Hematopoietic multipotent progenitor cell treated with erythropoietin and hydrocortisone succinate and interleukin-3 and kit ligand, for 17 days (in vitro differentiated cells): ENCODE measurements around the gene CECR2.
"Not testable (repeated sequence)": the region's sequence is repeated elsewhere in the genome, so short reads cannot be mapped to it uniquely, and the experiment has no call there.

Source experiments
- DNase-seq: peaks from one replicate; pipeline ENCODE4 v3.0.0-alpha.2; 2015; ENCODE audit warnings: low spot score

CECR2 gene

DNA sequence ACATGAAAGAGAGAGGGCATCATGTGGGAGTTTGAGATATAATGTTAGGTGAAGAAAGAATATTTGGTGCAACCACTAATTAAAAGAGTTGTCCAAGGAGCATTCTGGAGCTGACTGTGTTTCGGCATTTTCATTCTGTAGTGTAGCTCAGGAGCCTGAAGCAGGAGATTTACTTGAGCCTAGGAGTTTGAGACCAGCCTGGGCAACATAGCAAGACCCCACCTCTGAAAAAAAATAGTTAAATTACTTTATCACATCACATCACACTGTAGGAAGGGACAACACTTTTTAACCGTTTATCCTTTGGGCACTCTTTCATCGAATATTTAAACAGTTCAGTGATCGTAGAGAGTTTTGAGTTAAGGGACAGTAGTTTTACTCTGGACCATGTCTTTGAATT lies 143.7 kb downstream of the CECR2 start:
- no peak for DNase-seq

DNA sequence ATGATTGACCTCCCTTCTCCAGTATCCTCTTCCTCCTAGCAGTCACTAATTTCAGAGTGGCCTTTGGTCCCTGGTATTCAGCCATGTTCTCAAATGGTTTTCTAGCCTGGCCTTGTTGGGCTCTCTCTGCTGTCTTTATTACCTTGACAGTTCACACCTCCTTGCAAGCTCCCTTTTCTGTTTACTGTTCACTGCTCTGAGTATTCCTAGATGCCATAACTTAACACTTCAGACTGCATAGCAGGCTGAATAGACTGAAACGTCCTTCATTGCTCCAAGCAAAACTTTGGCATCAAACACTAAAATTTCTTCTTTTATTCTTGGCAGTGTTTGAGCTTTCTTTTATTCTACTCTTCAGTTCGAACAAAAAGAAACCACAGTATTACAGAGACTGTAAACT lies 144.4 kb downstream of the CECR2 start:
- no peak for DNase-seq

DNA sequence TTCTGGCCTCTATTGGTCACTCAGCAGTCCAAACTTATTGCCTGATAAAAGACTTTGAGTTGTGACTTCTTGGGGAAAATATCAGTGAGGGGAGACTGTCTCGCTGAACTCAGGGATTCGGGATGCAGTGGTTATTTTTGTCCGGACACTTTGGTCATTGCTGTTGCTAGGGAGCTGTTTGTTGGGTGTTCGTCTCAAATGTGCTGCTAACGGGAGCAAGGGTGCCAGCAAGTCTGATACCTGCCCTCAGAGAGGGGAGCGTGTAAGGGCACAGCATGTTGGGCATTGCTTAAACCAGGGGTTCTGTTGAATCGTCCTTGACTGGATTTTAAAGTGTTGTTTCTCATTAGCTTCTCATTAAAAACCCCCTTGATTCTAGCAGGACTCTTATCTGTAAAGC lies 144.8 kb downstream of the CECR2 start:
- no peak for DNase-seq

DNA sequence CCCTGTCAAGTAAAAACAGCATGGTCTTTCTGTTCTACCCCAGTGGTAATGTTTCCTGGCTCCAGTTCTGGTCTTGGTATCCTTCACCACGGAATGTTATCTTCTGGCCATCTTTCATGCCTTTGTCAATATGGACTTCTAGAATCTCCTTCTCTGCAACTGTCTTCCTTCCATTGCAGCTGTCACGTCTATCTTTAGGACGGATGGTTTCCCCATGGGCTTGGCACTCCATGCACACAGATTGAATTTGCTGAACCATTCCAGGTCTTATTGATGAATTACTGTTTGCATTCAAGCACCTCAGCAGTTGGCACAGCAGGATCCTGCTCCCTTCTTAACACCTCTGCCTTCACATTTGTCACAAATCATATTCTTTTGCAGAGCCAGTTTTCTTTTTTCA lies 149.1 kb downstream of the CECR2 start:
- no peak for DNase-seq

DNA sequence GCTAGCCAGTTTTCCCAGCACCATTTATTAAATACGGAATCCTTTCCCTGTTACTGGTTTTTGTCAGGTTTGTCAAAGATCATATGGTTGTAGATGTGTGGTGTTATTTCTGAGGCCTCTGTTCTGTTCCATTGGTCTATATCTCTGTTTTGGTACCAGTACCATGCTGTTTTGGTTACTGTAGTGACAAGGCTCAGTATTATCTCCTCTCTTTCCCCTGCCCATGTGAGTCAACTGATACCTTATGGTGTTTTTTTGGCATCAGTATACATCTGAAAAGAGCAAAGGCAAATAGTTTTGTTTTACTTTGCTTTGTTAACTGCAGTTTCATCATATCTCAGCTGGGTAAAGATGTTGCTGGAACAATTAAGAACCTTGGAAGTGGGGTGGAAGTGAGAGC lies 152.7 kb downstream of the CECR2 start:
- not testable (repeated sequence) for DNase-seq

DNA sequence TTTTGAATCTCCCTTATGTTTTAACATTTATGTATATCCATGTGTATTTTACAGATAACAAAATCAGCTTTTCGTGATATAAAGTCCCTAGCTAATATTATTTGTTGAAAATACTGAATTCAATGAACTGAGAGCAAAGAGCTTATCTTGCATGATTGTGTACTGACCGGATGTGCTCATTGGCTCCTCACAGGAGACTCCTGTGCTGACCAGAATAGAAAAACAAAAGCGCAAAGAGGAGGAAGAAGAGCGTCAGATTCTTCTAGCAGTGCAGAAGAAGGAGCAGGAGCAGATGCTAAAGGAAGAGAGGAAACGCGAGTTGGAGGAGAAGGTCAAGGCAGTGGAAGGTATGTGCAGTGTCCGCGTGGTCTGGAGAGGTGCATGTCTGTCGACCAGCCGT lies 154.7 kb downstream of the CECR2 start:
- no peak for DNase-seq

DNA sequence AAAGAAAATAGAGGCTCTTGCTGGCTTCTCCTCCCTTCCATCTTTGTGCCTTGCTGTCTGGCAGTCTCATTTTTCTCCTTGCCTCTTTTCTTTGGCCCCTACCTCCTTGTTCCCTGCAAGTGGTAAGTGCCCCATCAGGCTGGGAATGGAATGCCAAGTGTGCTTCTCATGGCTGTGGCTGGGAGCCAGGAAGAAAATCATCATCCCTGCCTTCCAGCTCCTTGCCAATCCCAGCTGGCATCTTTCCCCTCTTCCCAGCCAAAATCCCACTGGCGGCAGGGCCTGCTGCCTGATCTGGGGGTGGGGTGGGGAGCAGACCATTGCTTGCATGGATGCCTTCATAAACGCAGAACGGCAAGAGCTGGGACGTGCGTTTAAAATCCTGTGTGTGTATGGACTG lies 167.0 kb downstream of the CECR2 start:
- no peak for DNase-seq

DNA sequence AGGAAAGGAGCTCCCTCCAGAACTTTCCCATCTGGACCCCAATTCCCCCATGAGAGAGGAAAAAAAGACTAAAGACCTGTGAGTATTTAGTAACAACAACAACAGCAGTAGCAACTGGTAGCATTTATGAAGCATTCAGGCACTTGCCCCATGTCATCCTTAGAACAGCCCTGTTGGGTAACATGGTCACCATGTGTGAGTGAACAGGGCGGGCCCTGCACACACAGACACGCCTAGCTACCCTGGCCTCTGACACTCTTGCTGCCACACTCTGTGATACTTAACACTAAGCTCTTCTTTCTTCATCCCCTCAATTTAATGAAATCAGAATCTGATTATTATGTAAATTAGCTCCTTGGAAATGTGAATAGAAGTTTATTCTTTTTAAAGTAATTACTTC lies 167.9 kb downstream of the CECR2 start:
- DNase-seq = no peak

DNA sequence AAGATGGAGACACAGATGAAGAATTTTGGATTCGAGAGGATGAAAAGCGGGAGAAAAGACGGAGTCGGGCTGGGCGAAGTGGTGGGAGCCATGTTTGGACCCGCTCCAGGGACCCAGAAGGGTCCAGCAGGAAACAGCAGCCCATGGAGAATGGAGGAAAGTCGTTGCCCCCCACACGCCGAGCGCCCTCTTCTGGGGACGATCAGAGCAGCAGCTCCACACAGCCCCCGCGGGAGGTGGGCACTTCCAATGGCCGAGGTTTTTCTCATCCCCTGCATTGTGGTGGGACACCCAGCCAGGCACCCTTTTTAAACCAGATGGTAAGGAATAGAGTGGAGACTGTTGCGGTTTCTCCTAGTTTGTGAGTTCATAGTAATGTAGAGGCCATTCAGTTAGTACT lies 171.2 kb downstream of the CECR2 start:
- no peak for DNase-seq

DNA sequence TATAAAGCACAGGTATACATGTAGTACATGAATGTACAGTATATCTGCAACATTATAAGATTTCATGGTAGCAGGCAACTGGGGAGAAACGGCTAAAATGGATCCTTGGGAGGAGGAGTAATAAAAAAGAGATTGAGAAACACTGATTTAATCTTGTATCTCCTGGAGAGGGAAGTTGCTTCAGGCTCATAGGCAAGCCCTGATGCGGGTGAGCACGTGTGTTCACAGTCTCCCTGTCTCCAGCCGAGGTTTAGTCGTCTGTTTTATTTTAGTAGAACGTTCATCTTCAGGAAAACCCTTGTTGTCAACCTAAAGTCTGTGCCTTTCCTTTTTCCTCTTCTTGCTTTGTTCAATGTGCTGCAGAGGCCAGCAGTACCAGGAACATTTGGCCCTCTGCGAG lies 172.2 kb downstream of the CECR2 start:
- DNase-seq = no peak

DNA sequence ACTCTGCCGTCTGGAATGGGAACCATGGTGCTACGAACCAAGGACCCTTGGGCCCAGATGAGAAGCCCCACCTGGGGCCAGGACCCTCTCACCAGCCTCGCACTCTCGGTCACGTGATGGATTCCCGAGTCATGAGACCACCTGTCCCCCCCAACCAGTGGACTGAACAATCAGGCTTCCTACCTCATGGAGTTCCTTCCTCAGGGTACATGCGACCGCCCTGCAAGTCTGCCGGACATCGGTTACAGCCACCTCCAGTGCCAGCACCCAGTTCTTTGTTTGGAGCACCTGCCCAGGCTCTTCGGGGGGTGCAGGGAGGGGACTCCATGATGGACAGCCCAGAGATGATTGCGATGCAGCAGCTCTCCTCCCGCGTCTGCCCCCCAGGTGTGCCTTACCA lies 173.2 kb downstream of the CECR2 start:
- DNase-seq = no peak

DNA sequence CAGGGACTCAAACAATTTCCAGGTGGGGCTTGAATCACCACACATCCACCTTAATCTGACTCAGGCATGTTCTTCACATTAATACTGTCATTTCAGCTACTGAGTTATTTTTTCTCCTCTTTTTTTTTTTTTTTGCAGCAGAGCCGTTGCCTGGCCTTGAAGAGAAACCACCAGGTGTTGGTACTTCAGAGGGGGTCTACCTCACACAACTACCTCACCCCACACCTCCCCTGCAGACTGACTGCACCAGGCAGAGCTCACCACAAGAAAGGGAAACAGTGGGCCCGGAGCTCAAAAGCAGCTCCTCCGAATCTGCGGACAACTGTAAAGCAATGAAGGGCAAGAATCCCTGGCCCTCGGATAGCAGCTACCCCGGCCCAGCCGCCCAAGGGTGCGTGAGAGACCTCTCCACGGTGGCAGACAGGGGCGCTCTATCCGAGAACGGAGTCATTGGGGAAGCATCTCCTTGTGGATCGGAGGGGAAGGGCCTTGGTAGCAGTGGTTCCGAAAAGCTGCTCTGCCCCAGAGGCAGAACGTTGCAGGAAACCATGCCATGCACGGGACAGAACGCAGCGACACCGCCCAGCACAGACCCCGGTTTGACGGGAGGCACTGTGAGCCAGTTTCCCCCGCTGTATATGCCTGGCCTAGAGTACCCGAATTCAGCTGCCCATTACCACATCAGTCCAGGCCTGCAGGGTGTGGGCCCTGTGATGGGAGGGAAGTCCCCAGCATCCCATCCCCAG lies 178.9 kb downstream of the CECR2 start:
- DNase-seq = no peak

DNA sequence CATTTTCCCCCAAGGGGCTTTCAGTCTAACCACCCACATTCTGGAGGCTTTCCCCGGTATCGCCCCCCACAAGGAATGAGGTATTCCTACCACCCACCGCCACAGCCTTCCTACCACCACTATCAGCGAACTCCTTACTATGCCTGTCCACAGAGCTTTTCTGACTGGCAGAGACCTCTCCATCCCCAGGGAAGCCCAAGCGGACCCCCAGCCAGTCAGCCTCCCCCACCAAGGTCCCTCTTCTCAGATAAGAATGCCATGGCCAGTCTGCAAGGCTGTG lies 179.4 kb downstream of the CECR2 start:
- DNase-seq = no peak

DNA sequence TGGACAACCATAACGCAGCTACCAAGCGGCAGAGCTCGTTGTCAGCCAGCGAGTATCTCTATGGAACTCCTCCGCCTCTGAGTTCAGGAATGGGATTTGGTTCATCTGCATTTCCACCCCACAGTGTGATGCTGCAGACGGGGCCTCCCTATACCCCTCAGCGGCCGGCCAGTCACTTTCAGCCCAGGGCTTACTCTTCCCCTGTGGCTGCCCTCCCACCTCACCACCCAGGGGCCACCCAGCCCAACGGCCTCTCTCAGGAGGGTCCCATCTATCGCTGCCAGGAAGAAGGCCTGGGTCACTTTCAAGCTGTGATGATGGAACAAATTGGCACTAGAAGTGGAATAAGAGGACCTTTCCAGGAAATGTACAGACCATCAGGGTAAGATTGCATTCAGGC lies 179.9 kb downstream of the CECR2 start:
- no peak for DNase-seq

DNA sequence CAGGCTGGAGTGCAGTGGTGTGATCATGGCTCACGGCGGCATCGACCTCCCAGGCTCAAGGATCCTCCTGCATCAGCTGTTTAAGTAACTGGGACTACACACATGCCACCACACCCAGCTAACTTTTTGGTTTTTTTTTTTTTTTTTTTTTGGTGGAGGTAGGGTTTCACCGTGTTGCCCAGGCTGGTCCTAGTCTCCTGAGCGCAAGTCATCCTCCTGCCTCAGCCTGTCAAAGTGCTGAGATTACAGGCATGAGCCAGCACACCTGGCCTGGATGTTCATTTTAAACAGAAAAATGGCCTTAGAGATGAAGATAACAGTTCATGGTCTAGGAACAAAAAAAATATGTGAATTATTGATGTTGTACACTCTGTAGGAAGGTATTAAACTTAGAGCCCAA lies 180.4 kb downstream of the CECR2 start:
- DNase-seq = no peak

DNA sequence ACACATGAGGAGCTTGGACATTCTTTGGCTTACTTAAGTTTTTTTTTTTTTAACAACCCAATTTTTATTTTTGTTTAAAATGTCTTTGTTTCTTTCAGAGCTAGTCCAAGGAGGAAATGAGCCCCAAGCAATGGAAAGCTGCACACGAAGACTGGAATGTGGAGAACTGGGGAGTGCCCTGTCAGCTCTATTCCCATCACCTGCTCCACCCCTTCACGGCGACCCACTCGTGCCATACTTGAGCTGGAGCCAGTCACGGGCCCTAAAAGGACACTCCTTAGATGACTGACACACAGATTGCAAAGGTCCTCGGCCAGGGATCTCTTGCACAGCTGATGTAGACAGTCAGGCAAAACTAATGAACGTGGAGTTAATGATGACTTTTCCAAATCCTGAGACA lies 183.5 kb downstream of the CECR2 start:
- DNase-seq = no peak

DNA sequence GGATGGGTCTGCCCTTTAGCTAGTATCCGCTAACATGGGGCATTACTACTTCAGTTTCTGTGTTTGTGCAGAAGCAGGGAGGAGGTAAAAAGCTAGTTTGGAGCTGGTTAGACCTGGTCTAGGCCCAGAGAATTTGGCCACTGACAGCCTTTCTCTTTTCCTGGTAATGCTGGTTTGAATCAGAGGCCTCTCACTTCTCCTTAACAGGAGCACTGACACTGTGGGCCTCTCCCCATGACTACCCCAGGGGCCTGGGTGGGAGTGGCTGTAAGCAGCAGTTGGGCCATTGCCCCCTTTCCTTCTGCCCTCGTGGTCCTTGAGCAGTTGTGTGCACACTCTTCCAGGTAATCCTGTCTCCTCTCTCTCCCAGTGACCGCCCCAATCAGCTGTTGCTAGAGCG lies 185.6 kb downstream of the CECR2 start:
- no peak for DNase-seq

DNA sequence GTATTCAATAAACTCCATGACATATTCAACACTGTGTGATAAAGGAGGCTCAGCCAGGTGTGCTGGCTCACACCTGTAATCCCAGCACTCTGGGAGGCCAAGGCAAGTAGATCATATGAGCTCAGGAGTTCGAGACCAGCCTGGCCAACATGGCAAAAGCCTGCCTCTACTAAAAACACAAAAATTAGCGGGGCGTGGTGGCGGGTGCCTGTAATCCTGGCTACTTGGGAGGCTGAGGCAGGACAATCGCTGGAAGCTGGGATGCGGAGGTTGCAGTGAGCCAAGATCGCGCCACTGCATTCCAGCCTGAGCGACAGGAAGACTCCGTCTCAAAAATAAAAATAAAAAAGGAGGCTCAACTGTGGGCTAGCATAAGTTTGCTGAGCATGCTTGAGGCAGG lies 189.9 kb downstream of the CECR2 start:
- no peak for DNase-seq

DNA sequence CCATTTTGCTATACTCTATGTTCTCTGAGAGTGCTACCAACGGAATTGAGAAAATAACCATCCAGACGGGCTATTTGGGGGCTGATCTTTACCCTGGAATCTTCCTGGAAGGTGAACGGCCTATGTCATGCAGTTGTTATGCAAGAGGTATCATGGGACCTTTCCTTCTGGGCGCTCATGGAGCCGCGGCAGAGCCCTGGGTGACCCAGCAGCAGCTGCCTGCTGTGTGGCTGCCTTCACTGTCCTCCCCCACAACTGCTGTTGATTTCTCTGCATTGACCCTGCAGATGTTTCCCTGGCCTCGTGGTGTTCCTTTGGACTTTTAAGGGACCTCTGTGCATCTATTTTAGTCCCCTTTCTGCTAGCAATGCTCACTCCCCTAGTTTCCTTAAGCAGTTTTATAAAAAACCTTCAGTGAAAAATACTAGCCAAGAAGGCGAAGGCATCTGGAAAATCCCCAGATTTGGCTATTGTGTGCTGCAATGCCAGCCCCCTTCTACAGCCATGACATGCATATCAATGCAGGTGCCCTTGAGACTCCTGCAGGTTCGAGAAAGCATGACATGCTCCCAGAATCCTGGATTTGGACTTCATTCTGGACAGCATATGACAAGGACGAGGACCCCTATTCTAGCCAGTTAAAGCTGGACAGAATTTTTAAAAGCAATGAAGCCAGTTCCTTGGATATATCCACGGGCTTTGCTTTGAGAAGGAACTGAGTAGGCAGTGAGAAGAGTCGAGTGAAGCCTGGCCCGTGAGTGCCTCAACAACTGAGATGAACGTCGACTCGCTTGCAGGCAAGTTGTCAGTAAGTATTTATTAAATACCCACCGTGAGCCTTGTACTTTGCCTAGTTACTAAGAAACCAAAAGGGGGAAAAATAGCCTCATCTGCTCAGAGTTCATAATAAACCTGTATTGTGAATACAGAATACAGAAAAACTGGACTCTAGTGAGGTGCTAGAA lies 193.9 kb downstream of the CECR2 start, which contains the start of gene SLC25A18:
Gene SLC25A18 (plus strand): TSS at position 593 of the 965 bp plus-strand sequence. CDS start 16,447 bp downstream, outside the sequence.
- DNase-seq = no peak

DNA sequence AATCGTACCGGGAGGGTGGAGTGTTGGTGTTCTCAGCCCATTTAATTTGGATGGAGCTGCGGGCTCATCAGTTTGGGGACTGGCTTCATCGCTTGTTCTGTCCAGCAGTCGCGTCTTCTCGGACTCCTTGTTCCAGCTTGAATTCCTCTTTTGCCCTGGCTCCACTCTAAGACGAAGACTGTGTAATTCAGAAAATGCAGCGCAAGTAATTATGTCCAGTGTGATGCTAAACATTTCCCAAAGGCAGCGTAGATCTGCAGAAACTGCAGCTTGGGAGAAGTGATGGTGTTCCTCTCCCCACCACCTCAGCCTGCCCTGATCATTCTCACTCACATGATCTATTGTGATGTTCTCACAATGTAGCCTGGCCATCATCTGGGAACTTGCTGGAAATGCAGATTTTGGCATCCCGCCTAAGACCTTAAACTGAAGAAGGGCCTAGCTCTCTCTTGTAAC lies 194.7 kb downstream of the CECR2 start:
- no peak for DNase-seq

DNA sequence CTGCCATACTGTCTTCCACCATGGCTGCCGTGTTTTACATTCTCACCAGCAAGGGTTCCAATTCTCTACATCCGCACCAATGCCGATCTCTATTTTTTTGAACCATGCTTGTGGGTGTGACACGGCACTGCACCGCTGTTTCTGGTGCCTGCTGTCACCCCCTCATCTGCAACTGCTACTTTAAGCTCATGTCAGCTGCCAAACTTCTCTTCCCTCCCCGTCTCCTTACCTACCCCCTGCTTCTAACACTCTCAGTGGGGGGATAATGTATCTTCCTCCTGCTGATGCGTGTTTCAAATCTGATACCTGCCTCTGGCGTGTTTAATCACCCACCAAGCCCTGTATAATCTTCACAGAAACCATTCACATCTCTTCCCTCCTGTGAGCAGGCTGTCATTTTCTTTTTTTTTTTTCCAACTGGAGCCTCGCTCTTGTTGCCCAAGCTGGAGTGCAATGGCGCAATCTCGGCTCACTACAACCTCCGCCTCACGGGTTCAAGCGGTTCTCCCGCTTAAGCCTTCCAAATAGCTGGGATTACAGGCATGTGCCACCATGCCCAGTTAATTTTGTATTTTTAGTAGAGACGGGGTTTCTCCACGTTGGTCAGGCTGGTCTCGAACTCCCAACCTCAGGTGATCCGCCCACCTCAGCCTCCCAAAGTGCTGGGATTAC lies 196.9 kb downstream of the CECR2 start:
- DNase-seq = not testable (repeated sequence)

DNA sequence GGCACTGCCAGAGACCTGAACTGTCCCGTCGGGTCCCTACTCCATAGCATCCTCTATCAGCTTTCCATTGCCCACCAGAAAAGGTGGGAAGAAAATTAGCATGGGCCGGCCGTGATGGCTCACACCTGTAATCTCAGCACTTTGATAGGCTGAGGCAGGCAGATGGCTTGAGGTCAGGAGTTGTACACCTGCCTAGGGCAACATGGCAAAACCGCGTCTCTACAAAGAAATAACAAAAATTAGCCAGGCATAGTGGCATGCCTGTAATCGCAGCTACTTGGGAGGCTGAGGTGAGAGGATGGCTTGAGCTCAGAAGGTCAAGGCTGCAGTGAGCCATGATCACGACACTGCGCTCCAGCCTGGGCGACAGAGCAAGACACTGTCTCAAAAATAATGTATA lies 197.5 kb downstream of the CECR2 start:
- no peak for DNase-seq

DNA sequence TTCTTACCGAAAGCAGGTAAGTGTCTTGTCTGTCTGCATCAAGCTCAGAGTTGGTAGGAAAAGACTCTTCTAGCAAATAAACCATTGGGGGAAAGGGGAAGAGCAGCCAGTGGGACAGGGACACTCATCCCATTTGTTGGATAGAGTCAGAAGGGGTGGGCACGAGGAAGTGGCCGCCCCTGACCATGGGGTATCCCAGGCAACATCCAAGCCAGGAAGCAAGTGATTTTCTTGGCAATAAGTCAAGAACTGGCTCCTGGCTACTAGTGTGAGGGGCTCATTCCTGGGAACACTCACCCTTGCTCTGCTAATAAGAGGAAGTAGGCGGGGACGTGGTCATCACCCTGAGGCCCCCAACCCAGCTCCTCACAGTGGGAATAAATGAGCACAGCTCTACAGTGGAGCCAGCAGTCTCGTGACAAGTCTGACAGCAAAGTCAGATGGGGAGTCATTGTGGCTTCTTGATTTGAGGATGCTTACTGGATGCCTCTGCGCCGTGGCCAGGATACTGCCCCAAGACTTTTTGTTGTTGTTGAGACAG lies 200.8 kb downstream of the CECR2 start:
- no peak for DNase-seq
